NCI-H1417 treated with DMSO at 0.1 percent for 48 hours (cell line): ENCODE results near the gene GAGE10.
"Not testable (repeated sequence)": the region's sequence is repeated elsewhere in the genome, so short reads cannot be mapped to it uniquely, and the experiment has no call there.

Experiments
- DNase-seq: peaks from one replicate; lab custom pipeline; 2025; lab: John Stamatoyannopoulos, UW

Gene GAGE10

DNA sequence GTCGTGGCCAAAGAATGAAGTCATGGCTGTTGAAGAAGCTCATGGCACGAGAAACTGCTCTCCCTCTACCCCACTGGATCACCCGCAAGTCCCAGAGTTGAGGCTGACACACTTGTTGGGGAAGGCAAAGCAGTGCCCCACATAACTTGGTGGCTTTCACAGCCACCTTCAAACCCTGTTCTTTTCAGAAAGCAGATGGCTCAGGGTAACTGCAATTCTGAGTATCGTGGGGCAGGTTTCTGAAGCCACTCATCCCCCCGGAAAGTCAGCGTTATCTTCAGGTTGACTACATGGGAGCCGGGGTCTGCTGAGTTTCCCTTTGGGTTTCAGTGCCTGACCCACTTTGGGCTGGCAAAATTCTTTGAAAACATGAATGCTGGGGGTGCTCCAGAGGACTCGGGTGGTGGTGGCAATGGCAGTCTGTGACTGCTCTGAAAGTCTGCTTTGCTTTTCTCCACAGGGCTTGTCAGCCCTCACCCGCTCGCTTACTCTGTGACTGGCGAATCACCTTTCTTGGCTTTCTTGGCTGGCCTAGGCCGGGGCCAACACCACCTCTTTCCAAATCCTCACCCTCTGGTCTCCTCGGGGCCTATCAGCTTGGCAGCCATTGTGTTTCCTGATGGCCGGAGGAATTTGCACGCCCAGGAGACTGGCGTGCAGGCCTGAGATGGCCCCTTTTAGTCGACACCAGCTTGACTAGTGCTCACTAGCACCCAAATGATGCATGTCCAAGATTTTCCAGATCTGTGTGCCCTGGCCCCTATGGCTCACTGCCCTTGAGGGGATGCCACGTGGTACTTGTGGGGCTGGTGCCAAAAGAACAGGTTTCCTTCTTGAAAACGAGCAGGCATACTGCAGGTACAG lies 26.5 kb upstream of the GAGE10 start:
- no peak for DNase-seq

DNA sequence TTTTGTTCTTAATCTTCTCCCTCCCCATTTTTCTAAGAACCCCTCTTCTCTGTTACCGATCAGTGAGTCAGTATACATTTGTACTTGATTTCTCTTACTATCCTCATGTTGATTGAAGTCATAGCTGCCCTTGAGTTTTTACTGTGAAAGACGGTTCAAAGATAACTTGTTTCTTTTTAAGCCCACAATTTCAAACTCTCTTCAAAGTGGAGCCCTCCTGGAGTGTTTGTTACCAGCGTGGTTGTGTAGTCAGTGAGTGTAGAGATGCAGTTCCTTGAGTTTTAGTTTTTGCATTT lies 26.0 kb upstream of the GAGE10 start:
- DNase-seq = no peak

DNA sequence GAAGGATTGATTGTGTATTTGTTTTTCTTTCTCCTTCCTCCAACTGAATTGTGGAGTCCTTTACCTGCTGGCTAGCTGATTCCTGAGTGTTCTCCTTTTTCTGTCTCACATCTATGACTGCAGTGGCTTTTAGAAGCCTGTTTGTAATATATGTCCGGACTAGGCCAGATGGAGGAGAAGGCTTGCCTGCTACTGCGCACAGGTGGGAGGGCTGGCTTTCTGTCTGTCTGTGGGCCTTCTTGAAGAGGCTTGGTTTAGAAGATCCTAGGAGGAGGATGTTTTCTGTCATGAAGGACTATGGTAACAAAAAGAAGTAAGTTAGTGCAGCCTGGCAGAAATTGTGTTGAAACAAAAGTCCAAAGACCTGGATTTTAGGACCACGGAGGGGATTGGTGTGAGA lies 25.4 kb upstream of the GAGE10 start:
- no peak for DNase-seq

DNA sequence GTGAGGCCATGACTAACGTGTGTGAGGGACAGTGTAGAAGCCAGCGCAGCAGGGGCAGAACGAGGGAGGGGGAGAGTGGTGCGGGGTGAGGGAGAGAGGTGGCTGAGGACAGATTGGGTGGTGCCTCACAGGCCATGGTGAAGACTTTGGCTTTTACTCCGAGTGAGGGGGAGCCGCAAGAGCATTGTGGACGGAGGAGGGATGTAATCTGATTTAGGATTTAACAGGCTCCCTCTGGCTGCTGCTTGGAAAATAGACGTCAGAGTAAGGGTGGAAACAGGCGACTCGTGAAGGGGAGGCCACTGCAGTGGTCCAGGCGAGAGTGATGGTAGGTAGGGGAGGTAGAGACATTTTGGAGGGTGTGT lies 20.8 kb upstream of the GAGE10 start:
- no peak for DNase-seq

DNA sequence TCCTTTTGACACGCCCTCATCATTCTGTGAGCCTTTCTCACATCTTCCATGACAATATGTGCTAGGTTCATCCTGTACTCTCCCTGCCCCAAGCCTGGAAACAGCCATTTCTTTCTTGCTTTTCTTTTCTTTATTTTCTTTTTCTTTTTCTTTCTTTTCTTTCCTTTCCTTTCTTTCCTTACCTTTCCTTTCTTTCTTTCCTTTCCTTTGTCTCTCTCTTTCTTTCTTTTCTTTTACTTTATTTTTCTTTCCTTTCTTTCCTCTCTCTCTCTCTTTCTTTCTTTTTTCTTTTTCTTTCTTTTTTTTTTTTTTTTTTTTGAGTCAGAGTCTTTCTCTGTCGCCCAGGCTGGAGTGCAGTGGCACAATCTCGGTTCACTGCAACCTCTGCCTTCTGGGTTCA lies 19.2 kb upstream of the GAGE10 start:
- DNase-seq = no peak

DNA sequence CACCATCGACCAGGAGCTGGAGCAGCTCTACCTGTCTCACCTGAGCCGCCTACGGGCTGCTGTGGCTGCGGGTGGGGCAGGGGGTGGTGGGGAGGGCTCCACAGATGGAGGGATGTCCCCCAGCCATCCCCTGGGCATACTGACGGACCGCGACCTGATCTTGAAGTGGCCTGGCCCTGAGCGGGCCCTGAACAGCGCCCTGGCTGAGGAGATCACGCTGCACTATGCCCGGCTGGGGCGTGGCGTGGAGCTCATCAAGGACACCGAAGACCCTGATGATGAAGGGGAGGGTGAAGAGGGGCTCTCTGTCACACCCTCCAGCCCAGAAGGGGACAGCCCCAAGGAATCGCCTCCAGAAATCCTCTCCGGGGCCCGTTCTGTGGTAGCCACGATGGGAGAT lies 17.3 kb upstream of the GAGE10 start:
- DNase-seq = no peak

DNA sequence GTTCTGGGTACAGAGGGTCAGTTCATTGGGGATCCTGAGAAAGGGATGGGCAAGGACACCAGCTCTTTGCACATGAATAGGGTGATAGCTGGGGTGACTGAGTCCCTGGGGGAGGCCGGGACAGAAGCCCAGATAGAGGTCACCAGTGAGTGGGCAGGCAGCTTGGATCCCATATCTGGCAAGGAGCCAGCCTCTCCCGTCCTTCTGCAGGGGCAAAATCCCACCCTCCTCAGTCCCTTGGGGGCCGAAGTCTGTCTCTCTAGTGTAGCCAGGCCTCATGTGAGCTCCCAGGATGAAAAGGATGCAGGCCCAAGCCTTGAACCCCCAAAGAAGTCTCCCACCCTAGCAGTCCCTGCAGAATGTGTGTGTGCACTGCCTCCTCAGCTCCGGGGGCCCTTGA lies 16.9 kb upstream of the GAGE10 start:
- no peak for DNase-seq

DNA sequence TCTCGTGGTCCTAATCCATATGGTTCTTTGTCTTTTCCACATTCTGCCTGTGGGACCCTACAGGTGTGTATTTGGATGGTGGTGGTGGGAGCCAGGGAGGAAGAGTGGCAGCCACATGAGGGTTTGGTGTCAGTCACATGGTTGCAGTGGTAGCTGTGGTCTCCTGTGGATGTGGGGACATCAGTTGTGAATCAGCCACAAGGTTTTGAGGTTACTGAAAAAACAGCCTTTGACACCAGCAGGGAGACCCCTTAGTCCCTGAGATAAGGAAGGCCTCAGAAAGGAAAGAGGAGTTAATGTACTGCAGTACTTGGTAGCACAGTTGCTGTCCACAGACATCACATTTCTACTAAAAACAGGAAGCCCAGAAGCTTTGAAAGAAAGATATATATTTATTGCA lies 15.8 kb upstream of the GAGE10 start:
- no peak for DNase-seq

DNA sequence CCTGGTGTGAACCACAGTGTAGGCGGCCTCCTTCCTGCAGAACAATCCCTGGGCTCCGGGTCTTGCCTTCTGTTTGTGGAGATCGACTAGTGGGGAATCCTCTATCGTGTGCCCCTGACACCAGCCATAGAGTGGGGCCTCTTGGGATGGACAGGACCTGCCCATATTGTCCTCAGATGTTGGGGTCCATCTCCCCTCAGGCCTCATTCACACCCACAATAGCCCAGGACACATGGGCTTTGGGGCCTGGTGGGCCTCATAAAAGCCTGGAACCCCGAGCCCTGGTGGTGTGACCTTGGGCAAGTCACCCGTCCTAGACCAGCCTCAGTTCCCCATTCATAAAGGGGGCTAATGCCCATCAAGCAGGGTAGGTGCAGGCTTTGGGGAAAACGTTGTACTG lies 13.2 kb upstream of the GAGE10 start:
- DNase-seq = no peak

DNA sequence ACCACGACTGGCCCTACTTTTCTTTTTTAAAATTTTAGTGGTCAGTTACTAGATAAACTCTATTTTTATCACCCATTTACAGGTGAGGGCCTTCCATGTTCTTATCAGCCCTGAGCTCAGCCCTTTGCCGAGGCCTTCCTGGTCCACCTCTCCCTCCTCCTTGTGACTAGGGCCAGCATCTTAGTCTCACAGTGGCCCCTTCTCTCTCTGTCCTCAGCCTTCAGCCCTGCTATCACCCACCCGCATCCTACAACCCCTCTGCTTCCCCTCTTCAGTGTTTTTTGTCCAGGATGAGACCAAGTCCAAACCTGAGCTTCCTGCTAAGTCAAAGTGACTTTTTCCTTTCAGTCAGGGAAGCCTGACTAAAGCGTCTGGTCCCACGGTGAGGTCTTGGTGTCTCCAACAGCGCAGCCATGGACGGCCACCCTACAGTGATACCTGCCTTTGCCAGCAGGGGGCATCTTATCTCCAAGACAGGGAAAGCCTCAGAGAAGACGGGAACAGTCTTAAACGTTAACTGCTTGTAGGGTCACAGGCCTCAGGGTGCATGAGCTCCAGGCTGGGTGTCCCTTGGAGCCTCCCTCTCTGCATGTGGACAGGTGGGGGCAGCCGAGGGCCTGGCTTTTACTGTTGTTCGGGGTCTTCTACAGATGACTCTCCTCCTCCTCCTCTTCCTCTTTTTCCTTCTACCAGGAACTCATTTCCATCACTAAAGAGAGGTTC lies 11.7 kb upstream of the GAGE10 start:
- no peak for DNase-seq

DNA sequence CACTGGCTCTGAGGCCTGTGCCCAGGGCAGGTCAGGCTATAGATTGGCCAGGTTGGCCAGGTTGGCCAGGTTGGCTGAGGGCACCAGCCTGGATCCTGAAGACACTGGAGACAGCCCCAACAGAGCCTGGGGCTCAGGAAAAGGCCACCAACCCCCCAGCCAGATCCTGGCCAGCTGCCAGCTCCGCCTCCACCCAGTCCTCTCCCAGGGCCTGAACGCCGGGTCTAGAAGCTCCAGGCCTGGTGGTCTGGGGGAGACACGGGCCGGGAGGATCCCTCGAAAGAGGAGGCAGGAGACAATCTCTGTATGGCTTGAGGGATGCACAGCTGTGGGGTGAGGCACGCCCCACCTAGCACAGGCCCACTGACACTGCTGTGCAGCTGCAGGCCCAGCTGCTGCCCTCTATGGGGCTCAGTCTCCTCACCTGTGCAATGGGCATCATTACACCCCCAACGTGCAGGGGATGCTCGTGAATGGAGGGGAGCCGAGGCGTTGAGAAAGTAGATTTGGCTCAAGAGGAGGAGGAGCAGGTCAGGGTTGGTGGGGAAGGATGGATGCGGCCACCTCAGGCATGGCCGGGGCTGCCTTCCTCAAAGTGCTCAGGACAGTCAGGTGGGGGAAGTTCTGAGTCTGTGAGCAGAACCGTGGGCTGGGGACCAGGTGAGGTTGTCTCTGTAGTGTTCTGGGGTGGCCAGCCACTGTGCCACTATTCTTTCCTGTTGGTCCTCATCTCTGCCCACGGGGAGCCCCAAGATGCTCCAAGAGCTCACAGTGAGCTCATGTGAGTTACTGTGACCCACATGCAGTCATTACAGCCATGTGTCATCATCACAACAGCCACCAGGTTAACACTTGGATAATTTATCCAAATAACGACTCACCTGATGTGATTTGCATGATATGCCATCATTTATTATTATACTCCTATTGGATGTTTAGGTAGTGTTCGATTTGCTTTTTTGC lies 10.8 kb upstream of the GAGE10 start:
- no peak for DNase-seq

DNA sequence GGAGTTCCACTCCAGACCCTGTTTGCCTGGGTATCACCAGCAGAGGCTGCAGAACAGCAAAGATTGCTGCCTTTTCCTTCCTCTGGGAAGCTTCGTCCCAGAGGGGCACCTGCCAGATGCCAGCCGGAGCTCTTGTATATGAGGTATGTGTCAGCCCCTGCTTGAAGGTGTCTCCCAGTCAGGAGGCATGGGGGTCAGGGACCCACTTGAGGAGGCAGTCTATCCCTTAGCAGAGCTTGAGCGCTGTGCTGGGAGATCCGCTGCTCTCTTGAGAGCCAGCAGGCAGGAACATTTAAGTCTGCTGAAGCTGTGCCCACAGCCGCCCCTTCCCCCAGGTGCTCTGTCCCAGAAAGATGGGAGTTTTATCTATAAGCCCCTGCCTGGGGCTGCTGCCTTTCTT lies 4.2 kb upstream of the GAGE10 start:
- DNase-seq = not testable (repeated sequence)

DNA sequence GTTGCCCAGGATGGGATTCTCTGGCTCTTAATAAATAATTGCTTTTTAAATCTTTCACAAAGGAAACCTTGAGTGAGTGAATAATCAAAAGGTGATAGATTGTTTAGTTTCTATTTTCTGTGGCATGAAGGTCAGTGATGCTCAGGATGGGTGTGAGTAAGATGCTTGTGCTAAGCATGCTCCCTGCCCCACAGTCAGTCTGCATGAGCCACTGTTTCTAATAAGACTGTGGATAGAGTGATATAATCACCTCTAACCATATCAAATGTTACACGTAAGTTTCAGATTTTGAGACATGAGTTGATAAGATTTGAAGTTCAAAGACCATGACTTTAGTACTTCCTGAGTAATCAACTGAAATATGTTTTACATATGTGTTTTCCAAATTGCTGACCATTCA lies 2.7 kb upstream of the GAGE10 start:
- DNase-seq = no peak

DNA sequence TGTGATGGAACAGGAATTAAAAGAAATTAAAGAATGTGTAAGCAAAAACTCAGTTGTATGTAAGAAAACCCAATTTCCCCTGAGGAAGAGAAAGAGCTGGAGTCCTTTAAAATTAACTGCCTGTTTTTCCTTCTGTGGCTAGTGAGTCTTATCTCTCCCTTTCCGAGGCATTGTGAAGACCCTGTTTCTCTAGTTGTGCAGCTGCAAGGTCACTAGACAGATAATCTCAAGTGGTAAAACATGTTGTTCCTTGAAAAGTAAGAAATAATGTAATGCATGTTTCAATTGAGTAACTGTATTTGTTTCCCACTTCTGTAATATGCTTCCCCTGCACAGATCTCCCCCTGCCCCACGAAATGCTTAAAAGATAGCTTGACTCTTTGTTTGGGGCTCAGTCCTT lies 4.3 kb downstream of the GAGE10 start:
- not testable (repeated sequence) for DNase-seq

DNA sequence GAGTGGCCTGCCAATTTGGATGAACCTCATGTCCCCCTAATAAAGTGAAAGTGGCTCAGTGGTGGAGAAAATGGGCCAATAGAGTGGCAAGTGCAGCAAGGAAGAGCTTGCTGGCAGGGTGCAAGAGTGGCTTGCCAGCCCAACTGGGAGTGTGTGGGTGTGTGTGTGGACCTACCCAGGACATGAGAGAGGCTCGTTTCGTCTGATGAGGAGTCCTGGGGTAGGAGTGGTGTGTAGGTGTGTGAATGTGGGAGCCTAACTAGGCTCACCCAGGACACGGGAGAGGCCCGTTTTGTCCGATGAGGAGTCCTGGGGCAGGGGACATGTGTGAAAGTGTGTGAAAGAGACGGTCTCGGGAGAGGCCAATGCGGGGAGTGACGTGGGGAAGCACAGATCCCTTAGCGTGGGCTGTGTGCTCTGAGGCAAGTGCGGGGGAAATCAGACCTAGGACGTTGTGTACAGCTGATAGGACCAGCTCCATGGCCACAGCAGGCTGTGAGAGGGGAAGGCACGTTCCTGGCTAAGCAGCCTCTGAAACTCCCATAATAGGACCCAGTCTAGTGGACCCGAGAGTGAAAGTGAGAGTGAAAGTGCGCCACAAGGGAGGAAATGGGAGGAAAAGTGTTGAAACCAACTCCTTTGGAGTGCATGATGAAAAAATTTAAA lies 5.3 kb downstream of the GAGE10 start:
- no peak for DNase-seq

DNA sequence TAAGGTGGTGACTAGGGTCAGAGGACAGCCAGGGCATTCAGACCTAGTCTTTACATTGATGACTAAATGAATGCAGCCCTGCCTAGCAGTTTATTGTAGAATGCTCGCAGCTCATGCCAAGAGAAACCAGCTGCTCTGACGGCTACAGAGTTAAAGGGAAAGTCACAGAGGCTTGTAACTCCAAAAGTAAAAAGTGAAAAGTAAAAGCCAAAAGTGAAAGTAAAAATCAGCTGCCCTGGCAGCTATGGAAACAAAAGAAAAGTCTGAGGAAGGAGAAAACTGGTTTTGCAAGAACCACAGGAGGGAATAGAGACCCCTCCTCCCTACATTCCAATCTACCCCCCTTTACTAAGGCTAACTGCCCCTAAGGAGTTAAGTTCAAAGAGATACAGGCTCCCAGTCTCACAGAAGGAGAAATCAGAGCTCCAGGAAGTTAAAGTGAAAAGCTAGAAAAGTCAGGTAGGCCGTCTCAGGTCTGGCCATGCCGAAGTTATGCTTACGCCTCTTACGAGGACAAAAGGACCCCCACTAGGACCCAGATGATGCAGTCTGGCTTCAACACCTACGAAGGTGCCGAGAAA lies 6.0 kb downstream of the GAGE10 start:
- DNase-seq = no peak

DNA sequence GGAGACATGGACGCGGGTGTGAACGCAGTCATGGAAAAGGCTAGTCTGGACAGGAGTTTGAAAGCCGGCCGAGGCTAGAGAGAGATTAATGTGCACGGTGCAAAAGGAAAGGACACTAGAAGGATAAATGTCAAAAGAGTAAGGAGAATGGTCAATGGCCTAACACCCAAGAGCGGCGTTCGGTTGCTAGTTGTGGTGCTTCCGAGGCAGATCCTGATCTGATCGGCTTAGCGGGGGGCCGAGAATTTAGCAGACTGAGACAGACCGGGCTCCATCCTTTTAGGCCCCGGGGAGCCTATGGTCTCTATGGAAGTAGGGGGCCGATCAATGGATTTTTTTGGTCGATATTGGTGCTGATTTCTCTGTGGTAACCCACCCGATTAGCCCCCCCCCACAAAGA lies 6.9 kb downstream of the GAGE10 start:
- no peak for DNase-seq

DNA sequence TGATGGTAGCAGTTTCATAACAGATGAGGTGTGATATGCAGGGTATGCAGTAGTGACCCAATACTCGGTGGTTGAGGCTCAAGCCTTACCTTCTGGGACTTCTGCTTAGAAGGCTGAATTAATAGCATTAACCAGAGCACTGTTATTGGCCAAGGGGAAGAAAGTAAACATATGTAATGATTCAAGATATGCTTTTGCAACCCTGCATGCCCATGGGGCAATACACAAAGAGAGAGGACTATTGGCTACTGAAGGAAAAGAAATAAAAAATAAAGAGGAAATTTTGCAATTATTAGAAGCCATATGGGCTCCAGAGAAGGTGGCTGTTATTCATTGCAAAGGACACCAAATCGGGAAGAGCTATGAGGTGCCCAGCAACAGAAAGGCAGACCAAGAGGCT lies 8.7 kb downstream of the GAGE10 start:
- no peak for DNase-seq

DNA sequence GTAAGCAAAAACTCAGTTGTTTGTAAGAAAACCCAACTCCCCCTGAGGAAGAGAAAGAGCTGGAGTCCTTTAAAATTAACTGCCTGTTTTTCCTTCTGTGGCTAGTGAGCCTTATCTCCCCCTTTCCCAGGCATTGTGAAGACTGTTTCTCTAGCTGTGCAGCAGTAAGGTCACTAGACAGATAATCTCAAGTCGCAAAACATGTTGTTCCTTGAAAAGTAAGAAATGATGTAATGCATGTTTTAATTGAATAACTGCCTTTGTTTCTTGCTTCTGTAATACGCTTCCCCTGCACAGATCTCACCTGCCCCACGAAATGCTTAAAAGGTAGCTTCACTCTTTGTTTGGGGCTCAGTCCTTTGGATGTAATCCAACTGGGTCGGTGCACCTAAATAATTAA lies 12.6 kb downstream of the GAGE10 start:
- DNase-seq = no peak

DNA sequence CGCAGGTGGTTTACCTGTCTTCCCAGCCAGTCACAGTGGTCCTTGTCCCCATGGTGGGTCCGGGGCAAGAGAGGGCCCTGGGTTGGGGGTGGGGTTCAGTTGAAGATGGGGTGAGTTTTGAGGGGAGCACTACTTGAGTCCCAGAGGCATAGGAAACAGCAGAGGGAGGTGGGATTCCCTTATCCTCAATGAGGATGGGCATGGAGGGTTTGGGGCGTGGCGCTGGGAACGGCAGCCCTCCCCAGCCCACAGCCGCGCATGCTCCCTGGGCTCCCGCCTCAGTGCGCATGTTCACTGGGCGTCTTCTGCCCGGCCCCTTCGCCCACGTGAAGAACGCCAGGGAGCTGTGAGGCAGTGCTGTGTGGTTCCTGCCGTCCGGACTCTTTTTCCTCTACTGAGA lies 18.3 kb downstream of the GAGE10 start, which contains the start of gene GAGE12J:
GAGE12J (plus strand) TSS at position 301 of the 400 bp plus-strand sequence. CDS start 1,157 bp downstream, outside the sequence.
- DNase-seq = not testable (repeated sequence)

DNA sequence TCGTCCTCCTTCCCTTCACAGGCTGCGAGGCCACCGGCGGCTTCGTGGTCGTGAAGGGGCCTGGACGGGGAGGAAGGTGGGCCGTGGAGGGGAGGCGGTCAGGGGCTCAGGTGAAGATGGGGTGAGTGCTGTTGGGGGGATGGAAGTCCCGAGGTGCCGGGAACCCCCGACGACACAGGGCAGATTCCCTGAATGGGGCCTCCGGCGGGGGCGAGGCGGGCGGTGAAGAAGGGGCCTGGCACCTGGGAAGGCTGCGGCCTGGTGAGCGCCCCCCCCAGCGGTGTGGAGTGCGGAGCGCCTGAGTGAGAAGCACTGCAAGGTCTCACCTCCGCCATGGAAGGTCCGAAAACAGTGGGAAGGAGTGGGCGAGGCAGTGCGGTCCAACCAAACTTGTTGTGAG lies 18.8 kb downstream of the GAGE10 start:
- DNase-seq = not testable (repeated sequence)

DNA sequence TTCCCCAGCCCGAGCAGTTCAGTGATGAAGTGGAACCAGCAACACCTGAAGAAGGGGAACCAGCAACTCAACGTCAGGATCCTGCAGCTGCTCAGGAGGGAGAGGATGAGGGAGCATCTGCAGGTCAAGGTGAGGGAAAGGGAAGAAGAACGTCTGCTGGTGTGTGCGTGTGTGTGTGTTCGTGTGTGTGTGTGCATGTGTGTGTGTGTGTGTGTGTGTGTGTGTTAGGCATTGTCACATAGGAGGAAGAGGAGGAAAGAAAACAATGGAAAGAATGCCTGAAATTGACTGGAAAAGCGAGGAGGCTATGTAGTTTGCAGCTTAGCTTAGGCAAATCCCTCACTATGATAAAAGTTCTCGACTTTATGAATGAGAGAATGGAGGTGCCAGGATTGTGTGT lies 20.3 kb downstream of the GAGE10 start:
- DNase-seq = not testable (repeated sequence)
